Upper lobe of left lung (tissue), 6 donors: ENCODE data around the gene SERGEF. TPM values are rescaled to one million over a fixed set of nuclear protein-coding genes. Genes with fewer than 3 reads are reported as not detected.

Experiments
- ATAC-seq, 2 donors: fragments of 200-7000 bp; cut with Tn5 transposase; one replicate each; pipeline ENCODE4 v1.9.1; 2022; ENCODE audit warnings: mild to moderate bottlenecking in 2 of 2, moderate library complexity in 2 of 2; ENCODE audit not compliant: low FRiP score in 2 of 2
- DNase-seq, 2 donors: peaks; one replicate each; pipeline ENCODE4 v3.0.0-alpha.2; 2019 to 2020
- H3K27ac ChIP-seq, 4 donors: fragments of 200-600 bp; sonication (generic); one replicate each; pipeline ENCODE4 v1.5.1; 2016 to 2019
- H3K27me3 ChIP-seq, 4 donors: fragments of 200-600 bp; sonication (generic); one replicate each; pipeline ENCODE4 v1.5.1; 2017 to 2019
- H3K36me3 ChIP-seq, 4 donors: fragments of 200-600 bp; sonication (generic); one replicate each; pipeline ENCODE4 v1.5.1; 2016 to 2019
- H3K4me1 ChIP-seq, 4 donors: fragments of 200-600 bp; sonication (generic); one replicate each; pipeline ENCODE4 v1.5.1; 2018 to 2019
- H3K4me3 ChIP-seq, 4 donors: fragments of 200-600 bp; sonication (generic); one replicate each; pipeline ENCODE4 v1.5.1; 2017 to 2019; ENCODE audit warnings: mild to moderate bottlenecking in 2 of 4, moderate library complexity in 1 of 4
- H3K9me3 ChIP-seq, 4 donors: fragments of 200-600 bp; sonication (generic); one replicate each; pipeline ENCODE4 v1.5.1; 2018 to 2019
- CTCF ChIP-seq, 6 experiments: fragments of 450-650 bp in 4 of 6; fragments of 200-600 bp in 2 of 6; sonication (generic) in 2 of 6; IDR thresholded peaks; one replicate each; pipeline ENCODE4 v1.5.1; 2016 to 2019; ENCODE audit warnings: antibody characterized with exemption in 6 of 6
- EP300 ChIP-seq, 4 donors: sonication (generic); formaldehyde crosslinking; IDR thresholded peaks; one replicate each; pipeline ENCODE4 v1.5.1; 2017; ENCODE audit warnings: antibody characterized with exemption in 4 of 4, control low read depth in 2 of 4
- POLR2A ChIP-seq, 4 donors: fragments of 450-650 bp; IDR thresholded peaks; one replicate each; pipeline ENCODE4 v1.5.1; 2016 to 2017; ENCODE audit warnings: antibody characterized with exemption in 4 of 4, mild to moderate bottlenecking in 2 of 4
- POLR2AphosphoS5 ChIP-seq, 2 donors: sonication (generic); formaldehyde crosslinking; IDR thresholded peaks; one replicate each; pipeline ENCODE4 v1.5.1; 2017; ENCODE audit warnings: antibody characterized with exemption in 2 of 2
- WGBS, 2 donors: methylation state at CpG; one replicate each; pipeline ENCODE4 v1.1.5; 2017 to 2018; 5-methylcytosine and 5-hydroxymethylcytosine counted together
- total RNA-seq, 6 donors: library from RNA; depleted of rRNA in 4 of 6; stranded (reverse); fragments of >200 nt in 4 of 6; gene quantifications; one replicate each; pipeline versions ENCODE4 v1.1.0 to v1.2.1, GENCODE V29; 2016 to 2021
- donor health status: DM: no; HTN: no; CAD: no; lungs with moderate emphysema.
- donor health status: DM: no; HTN: yes; CAD: no; lungs with severe emphysema.

Gene SERGEF
- total RNA-seq, 6 donors from 2014 or later, result 21.7 to 40.5 (median 34.8) TPM

- Histone ChIP-seq H3K9me3 (no peaks in the 10 kb centered on the region), H3K27me3 (no peaks in the 10 kb centered on the region), H3K4me1 (no peaks in the 10 kb centered on the region), H3K27ac (no peak overlapping the region), H3K4me3 (no peak overlapping the region), H3K36me3 (no peaks in the 10 kb centered on the region)
- 86 to 90% methylated on average over 5 of the region's 5 CpGs for WGBS, 2 donors
- no peak for DNase-seq
- no peak for ATAC-seq
- TF ChIP-seq CTCF (IDR thresholded peaks at IDR 0.05) (no peak), POLR2A (IDR thresholded peaks at IDR 0.05) (no peak)
Observed at GRCh38 chr11:17892409-17892808, 120.4 kb downstream of the SERGEF start.

- TF ChIP-seq POLR2A (IDR thresholded peaks at IDR 0.05), result no peak
- TF ChIP-seq POLR2AphosphoS5 (IDR thresholded peaks at IDR 0.05), result no peak
- TF ChIP-seq EP300 (IDR thresholded peaks at IDR 0.05), result no peak
- no peak for TF ChIP-seq CTCF (IDR thresholded peaks at IDR 0.05)
- H3K27ac ChIP-seq, result no peak overlapping the region
- DNase-seq, result no peak
- ATAC-seq, result no peak
- no peak overlapping the region for H3K4me3 ChIP-seq
- H3K4me1 ChIP-seq, result no peaks in the 10 kb centered on the region
- H3K9me3 ChIP-seq, result no peaks in the 10 kb centered on the region
- no peaks in the 10 kb centered on the region for H3K27me3 ChIP-seq
- H3K36me3 ChIP-seq, result no peaks in the 10 kb centered on the region
- 93 to 95% methylated on average over 5 of the region's 5 CpGs for WGBS, 2 donors
Observed at GRCh38 chr11:17890325-17890724, 122.5 kb downstream of the SERGEF start.

GRCh38 chr11:17887779-17888178 lies 125.1 kb downstream of the SERGEF start:
- Histone ChIP-seq H3K4me1 (no peaks in the 10 kb centered on the region), H3K27me3 (no peaks in the 10 kb centered on the region), H3K27ac (no peak overlapping the region), H3K9me3 (no peaks in the 10 kb centered on the region), H3K4me3 (no peak overlapping the region), H3K36me3 (no peaks in the 10 kb centered on the region)
- 88 to 94% methylated on average over 11 of the region's 11 CpGs for WGBS, 2 donors
- DNase-seq, result no peak
- TF ChIP-seq POLR2AphosphoS5 (IDR thresholded peaks at IDR 0.05) (no peak), CTCF (IDR thresholded peaks at IDR 0.05) (no peak), POLR2A (IDR thresholded peaks at IDR 0.05) (no peak), EP300 (IDR thresholded peaks at IDR 0.05) (no peak)
- ATAC-seq, result no peak

- H3K27me3 ChIP-seq, result no peaks in the 10 kb centered on the region
- H3K36me3 ChIP-seq, result no peaks in the 10 kb centered on the region
- ATAC-seq (no peak), DNase-seq (peak in 1 of 2 donors; percentile 73)
- TF ChIP-seq POLR2A (IDR thresholded peaks at IDR 0.05), result no peak
- TF ChIP-seq POLR2AphosphoS5 (IDR thresholded peaks at IDR 0.05), result no peak
- no peak for TF ChIP-seq CTCF (IDR thresholded peaks at IDR 0.05)
- no peak for TF ChIP-seq EP300 (IDR thresholded peaks at IDR 0.05)
- no peaks in the 10 kb centered on the region for H3K4me1 ChIP-seq
- no peaks in the 10 kb centered on the region for H3K9me3 ChIP-seq
- H3K27ac ChIP-seq, result no peak overlapping the region
- H3K4me3 ChIP-seq, result no peak overlapping the region
- WGBS, 2 donors, result 93 to 95% methylated on average over 27 of the region's 27 CpGs
Observed at GRCh38 chr11:17883946-17884345, 128.9 kb downstream of the SERGEF start.

- WGBS, 2 donors, result 90% methylated on average over 3 of the region's 3 CpGs
- ATAC-seq, result no peak
Observed at GRCh38 chr11:17883057-17883456, 129.8 kb downstream of the SERGEF start.

More at GRCh38 chr11:17883057-17883456, 129.8 kb downstream of the SERGEF start:
- Histone ChIP-seq H3K36me3 (no peaks in the 10 kb centered on the region), H3K27ac (no peak overlapping the region), H3K27me3 (no peaks in the 10 kb centered on the region), H3K9me3 (no peaks in the 10 kb centered on the region), H3K4me3 (no peak overlapping the region), H3K4me1 (no peaks in the 10 kb centered on the region)
- TF ChIP-seq POLR2A (IDR thresholded peaks at IDR 0.05), result no peak
- TF ChIP-seq EP300 (IDR thresholded peaks at IDR 0.05), result no peak
- no peak for DNase-seq
